Left lung (tissue), 14 donors: Measurements from ENCODE around the gene LAMB4. TPM values are rescaled to one million over a fixed set of nuclear protein-coding genes. Genes with fewer than 3 reads are reported as not detected.

Experiments used
- ATAC-seq: fragments of 200-7000 bp; cut with Tn5 transposase; one replicate; pipeline ENCODE4 v1.9.1; 2020; ENCODE audit warnings: moderate library complexity
- DNase-seq, 4 donors: peaks; one replicate each; pipeline ENCODE4 v3.0.0-alpha.2; 2013 to 2020
- H3K27ac ChIP-seq, 2 donors: fragments of 200-600 bp; sonication (generic) in 1 of 2; one replicate each; pipeline versions ENCODE4 v1.5.0 to v1.8.0; 2020 to 2021
- H3K27me3 ChIP-seq, 2 donors: fragments of 200-600 bp; sonication (generic) in 1 of 2; one replicate each; pipeline versions ENCODE4 v1.5.0 to v1.8.0; 2020 to 2021
- H3K36me3 ChIP-seq, 2 donors: fragments of 200-600 bp; sonication (generic) in 1 of 2; one replicate each; pipeline versions ENCODE4 v1.5.0 to v1.8.0; 2020 to 2021
- H3K4me1 ChIP-seq, 2 donors: fragments of 200-600 bp; one replicate each; pipeline ENCODE4 v1.8.0; 2021
- H3K4me3 ChIP-seq, 2 donors: fragments of 200-600 bp; sonication (generic) in 1 of 2; one replicate each; pipeline versions ENCODE4 v1.5.0 to v1.8.0; 2020 to 2021; ENCODE audit warnings: mild to moderate bottlenecking in 1 of 2
- H3K9me3 ChIP-seq, 2 donors: fragments of 200-600 bp; sonication (generic) in 1 of 2; one replicate each; pipeline versions ENCODE4 v1.5.0 to v1.8.0; 2020 to 2021
- intact Hi-C, 2 donors: fragments of 100-400 bp; cut with DNase I; formaldehyde crosslinking; loops; one replicate each; pipeline versions ENCODE4 v1.11.2 to v1.14.2; 2022
- long read RNA-seq, 12 donors: library from polyadenylated mRNA in 2 of 12; unstranded in 2 of 12; transcript quantifications; one replicate each; pipeline ENCODE4 v2.0.0 and lab custom pipeline, GENCODE V29; 2019 to 2026
- polyA plus RNA-seq, 6 donors: library from polyadenylated mRNA; unstranded; fragments of 120-200 nt; gene quantifications; one replicate each; pipeline ENCODE4 v1.2.1, GENCODE V29; 2013; ENCODE audit not compliant: insufficient read length in 6 of 6
- total RNA-seq, 2 donors: library from RNA; stranded (reverse); fragmentation: NEBNext Ultra II Directional; extraction: Animal tissue kit (Norgen Biotek cat#: 25700); gene quantifications; one replicate each; pipeline ENCODE4 v1.2.1, GENCODE V29; 2021
- TF ChIP-seq, protein P1 (sequence below), 2 donors: fragments of 200-600 bp; sonication (generic) in 1 of 2; IDR thresholded peaks; one replicate each; pipeline versions ENCODE4 v1.5.0 to v1.8.0; 2021; ENCODE audit warnings: antibody characterized with exemption in 2 of 2
- donor health status: DM: no; HTN: yes; CAD: no.
- donor health status: DM: no; HTN: no; CAD: no.

Gene LAMB4, protein sequence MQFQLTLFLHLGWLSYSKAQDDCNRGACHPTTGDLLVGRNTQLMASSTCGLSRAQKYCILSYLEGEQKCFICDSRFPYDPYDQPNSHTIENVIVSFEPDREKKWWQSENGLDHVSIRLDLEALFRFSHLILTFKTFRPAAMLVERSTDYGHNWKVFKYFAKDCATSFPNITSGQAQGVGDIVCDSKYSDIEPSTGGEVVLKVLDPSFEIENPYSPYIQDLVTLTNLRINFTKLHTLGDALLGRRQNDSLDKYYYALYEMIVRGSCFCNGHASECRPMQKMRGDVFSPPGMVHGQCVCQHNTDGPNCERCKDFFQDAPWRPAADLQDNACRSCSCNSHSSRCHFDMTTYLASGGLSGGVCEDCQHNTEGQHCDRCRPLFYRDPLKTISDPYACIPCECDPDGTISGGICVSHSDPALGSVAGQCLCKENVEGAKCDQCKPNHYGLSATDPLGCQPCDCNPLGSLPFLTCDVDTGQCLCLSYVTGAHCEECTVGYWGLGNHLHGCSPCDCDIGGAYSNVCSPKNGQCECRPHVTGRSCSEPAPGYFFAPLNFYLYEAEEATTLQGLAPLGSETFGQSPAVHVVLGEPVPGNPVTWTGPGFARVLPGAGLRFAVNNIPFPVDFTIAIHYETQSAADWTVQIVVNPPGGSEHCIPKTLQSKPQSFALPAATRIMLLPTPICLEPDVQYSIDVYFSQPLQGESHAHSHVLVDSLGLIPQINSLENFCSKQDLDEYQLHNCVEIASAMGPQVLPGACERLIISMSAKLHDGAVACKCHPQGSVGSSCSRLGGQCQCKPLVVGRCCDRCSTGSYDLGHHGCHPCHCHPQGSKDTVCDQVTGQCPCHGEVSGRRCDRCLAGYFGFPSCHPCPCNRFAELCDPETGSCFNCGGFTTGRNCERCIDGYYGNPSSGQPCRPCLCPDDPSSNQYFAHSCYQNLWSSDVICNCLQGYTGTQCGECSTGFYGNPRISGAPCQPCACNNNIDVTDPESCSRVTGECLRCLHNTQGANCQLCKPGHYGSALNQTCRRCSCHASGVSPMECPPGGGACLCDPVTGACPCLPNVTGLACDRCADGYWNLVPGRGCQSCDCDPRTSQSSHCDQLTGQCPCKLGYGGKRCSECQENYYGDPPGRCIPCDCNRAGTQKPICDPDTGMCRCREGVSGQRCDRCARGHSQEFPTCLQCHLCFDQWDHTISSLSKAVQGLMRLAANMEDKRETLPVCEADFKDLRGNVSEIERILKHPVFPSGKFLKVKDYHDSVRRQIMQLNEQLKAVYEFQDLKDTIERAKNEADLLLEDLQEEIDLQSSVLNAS (N-terminal part only)
- total RNA-seq = under 1 TPM in 1 of 2 donors, not detected in 1; 0.37 TPM
- under 1 TPM; 0.10 to 0.37 (median 0.29) TPM for polyA plus RNA-seq
- long read RNA-seq, donor 1 = 0 reads
- long read RNA-seq, donor 2 = 0 reads
- long read RNA-seq, donor 3 = 0 reads
- long read RNA-seq, donor 4 = 0 reads
- long read RNA-seq, donor 5 = 0 reads
- long read RNA-seq, donor 6 = 0 reads
- long read RNA-seq, donor 7 = 0 reads
- long read RNA-seq, donor 8 = 0 reads
- long read RNA-seq, donor 9 = 0 reads
- long read RNA-seq, donor 10 = 0 reads
- long read RNA-seq, donor 11 = 0 reads
- long read RNA-seq, donor 12 = 0 reads

DNA sequence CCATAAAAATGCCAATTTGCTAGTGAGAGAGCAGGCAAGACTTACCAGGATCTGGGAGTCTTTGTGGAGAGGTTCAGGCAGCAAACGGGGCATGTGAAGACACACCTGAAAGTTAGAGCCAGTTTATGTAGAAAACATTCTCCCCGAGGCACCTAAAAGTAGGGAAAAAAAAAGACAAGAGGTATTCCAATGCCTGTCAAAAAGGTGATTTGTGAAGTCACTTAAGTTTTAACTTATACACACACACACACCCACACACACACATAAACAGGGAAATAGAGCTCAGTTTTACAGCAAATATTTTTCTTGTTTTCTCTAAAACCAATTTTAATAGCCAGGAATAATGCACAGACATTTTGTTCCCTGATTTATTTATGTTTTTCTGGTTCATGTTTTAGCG lies at the start of gene LAMB4:
TSS of gene LAMB4 (minus strand) at position 101 of the 400 bp plus-strand sequence. CDS start 7,197 bp downstream, outside the sequence.
- TF ChIP-seq, protein P1, sequence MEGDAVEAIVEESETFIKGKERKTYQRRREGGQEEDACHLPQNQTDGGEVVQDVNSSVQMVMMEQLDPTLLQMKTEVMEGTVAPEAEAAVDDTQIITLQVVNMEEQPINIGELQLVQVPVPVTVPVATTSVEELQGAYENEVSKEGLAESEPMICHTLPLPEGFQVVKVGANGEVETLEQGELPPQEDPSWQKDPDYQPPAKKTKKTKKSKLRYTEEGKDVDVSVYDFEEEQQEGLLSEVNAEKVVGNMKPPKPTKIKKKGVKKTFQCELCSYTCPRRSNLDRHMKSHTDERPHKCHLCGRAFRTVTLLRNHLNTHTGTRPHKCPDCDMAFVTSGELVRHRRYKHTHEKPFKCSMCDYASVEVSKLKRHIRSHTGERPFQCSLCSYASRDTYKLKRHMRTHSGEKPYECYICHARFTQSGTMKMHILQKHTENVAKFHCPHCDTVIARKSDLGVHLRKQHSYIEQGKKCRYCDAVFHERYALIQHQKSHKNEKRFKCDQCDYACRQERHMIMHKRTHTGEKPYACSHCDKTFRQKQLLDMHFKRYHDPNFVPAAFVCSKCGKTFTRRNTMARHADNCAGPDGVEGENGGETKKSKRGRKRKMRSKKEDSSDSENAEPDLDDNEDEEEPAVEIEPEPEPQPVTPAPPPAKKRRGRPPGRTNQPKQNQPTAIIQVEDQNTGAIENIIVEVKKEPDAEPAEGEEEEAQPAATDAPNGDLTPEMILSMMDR (IDR thresholded peaks at IDR 0.05) = no peak
- Histone ChIP-seq H3K27ac (no peak within 1 kb of the TSS), H3K4me1 (no peaks in the 10 kb centered on the region)

GRCh38 chr7:108178398-108178797 lies 48.2 kb upstream of the LAMB4 start:
- TF ChIP-seq, protein P1 (IDR thresholded peaks at IDR 0.05) = no peak
- Histone ChIP-seq H3K4me3 (no peak overlapping the region), H3K36me3 (no peaks in the 10 kb centered on the region), H3K9me3 (no peaks in the 10 kb centered on the region), H3K27me3 (no peaks in the 10 kb centered on the region), H3K27ac (no peak overlapping the region), H3K4me1 (no peaks in the 10 kb centered on the region)
- no peak for DNase-seq
- intact Hi-C loops = no loop called here
- no peak for ATAC-seq

More for the DNA sequence above, at the start of gene LAMB4:
- intact Hi-C loops = no loop called here
- Histone ChIP-seq H3K36me3 (no peaks in the 10 kb centered on the region), H3K9me3 (no peaks in the 10 kb centered on the region), H3K4me3 (no peak within 1 kb of the TSS), H3K27me3 (no peaks in the 10 kb centered on the region)
- ATAC-seq (no peak), DNase-seq (no peak)

DNA sequence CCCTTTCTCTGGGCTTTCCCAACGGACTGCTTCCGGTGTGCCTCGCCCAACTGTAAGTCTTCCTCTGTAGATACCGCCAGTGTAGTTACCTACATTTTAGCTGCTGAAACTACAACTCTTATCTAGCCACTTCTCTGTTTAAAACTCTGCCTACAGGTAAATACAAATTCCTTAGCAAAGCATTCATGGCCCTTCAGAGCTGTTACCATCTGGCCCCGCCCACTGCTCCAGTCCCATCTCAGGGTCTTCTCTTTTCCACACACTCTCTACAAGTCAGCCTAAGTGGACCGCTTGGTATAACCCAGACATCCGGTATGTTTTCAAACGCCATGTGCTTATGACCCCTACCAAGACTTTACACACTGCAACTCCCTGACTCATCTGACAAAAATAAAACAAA lies 41.0 kb upstream of the LAMB4 start:
- intact Hi-C loops = no loop called here
- Histone ChIP-seq H3K4me1 (no peaks in the 10 kb centered on the region), H3K27me3 (no peaks in the 10 kb centered on the region), H3K27ac (no peak overlapping the region), H3K4me3 (no peak overlapping the region), H3K36me3 (no peaks in the 10 kb centered on the region), H3K9me3 (no peaks in the 10 kb centered on the region)
- TF ChIP-seq, protein P1 (IDR thresholded peaks at IDR 0.05) = no peak
- DNase-seq (no peak), ATAC-seq (no peak)

DNA sequence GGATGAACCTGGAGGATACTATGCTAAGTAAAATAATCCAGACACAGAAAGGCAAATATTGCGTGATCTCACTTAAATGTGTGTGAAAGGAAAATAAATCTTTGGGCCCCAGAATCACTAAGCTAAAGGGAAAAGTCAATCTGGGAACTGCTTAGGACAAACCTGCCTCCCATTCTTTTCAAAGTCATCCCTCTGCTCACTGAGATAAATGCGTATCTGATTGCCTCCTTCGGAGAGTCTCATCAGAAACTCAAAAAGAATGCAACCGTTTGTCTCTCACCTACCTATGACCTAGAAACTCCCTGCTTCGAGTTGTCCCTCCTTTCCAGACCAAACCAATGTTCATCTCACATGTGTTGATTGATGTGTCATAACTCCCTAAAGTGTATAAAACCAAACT lies 40.1 kb upstream of the LAMB4 start:
- Histone ChIP-seq H3K36me3 (no peaks in the 10 kb centered on the region), H3K27me3 (no peaks in the 10 kb centered on the region), H3K9me3 (no peaks in the 10 kb centered on the region), H3K27ac (no peak overlapping the region), H3K4me3 (no peak overlapping the region), H3K4me1 (no peaks in the 10 kb centered on the region)
- intact Hi-C loops = no loop called here
- ATAC-seq (no peak), DNase-seq (no peak)
- TF ChIP-seq, protein P1 (IDR thresholded peaks at IDR 0.05) = no peak
